ENCODE results near the gene DLX3.

GRCh38 chr17:49962599-49963308 is 32.3 kb downstream of the DLX3 start:
- TF ChIP-seq EP300 (IDR thresholded peaks at IDR 0.05), result no peak
- TF ChIP-seq, protein P1, sequence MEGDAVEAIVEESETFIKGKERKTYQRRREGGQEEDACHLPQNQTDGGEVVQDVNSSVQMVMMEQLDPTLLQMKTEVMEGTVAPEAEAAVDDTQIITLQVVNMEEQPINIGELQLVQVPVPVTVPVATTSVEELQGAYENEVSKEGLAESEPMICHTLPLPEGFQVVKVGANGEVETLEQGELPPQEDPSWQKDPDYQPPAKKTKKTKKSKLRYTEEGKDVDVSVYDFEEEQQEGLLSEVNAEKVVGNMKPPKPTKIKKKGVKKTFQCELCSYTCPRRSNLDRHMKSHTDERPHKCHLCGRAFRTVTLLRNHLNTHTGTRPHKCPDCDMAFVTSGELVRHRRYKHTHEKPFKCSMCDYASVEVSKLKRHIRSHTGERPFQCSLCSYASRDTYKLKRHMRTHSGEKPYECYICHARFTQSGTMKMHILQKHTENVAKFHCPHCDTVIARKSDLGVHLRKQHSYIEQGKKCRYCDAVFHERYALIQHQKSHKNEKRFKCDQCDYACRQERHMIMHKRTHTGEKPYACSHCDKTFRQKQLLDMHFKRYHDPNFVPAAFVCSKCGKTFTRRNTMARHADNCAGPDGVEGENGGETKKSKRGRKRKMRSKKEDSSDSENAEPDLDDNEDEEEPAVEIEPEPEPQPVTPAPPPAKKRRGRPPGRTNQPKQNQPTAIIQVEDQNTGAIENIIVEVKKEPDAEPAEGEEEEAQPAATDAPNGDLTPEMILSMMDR (IDR thresholded peaks at IDR 0.05), result no peak
- TF ChIP-seq POLR2A (IDR thresholded peaks at IDR 0.05), result no peak
- no peak for TF ChIP-seq POLR2AphosphoS5 (IDR thresholded peaks at IDR 0.05)
